HG03378 (cell line): Measurements from ENCODE around the gene DHRS13.

ENCODE experiments used
- ATAC-seq: cut with Tn5 transposase; IDR thresholded peaks from one replicate; pipeline ENCODE4 v1.9.1; 2021; ENCODE audit warnings: mild to moderate bottlenecking, moderate library complexity; ENCODE audit not compliant: unreplicated experiment

DHRS13 gene

GRCh38 chr17:28902819-28903545 lies at the start of gene DHRS13:
Gene DHRS13 (minus strand): TSS chr17:28903079. CDS start chr17:28902944, 135 bp downstream.
- peak; percentile 69 for ATAC-seq

- peak; percentile 68 for ATAC-seq
Observed at GRCh38 chr17:28951991-28952975, 49.4 kb upstream of the DHRS13 start.

- peak; percentile 59 for ATAC-seq
Observed at GRCh38 chr17:28951428-28951990, 48.6 kb upstream of the DHRS13 start, which contains the start of gene PHF12. Gene PHF12 (minus strand): TSS chr17:28951518. CDS start chr17:28950960, 558 bp downstream.

- no peak for ATAC-seq
Observed at GRCh38 chr17:28950752-28951427, 48.0 kb upstream of the DHRS13 start.

- ATAC-seq: no peak
Observed at GRCh38 chr17:28950017-28950751, 47.3 kb upstream of the DHRS13 start.

GRCh38 chr17:28949185-28950016 lies 46.5 kb upstream of the DHRS13 start:
- no peak for ATAC-seq

GRCh38 chr17:28948873-28949184 lies 46.0 kb upstream of the DHRS13 start:
- ATAC-seq: no peak

GRCh38 chr17:28948342-28948741 lies 45.5 kb upstream of the DHRS13 start:
- ATAC-seq: no peak

- no peak for ATAC-seq
Observed at GRCh38 chr17:28947639-28948038, 44.8 kb upstream of the DHRS13 start.

GRCh38 chr17:28946239-28946638 lies 43.4 kb upstream of the DHRS13 start:
- ATAC-seq: no peak

GRCh38 chr17:28944862-28945741 lies 42.2 kb upstream of the DHRS13 start:
- ATAC-seq: no peak

- ATAC-seq: no peak
Observed at GRCh38 chr17:28944343-28944742, 41.5 kb upstream of the DHRS13 start.

- no peak for ATAC-seq
Observed at GRCh38 chr17:28942925-28943324, 40.0 kb upstream of the DHRS13 start.

- no peak for ATAC-seq
Observed at GRCh38 chr17:28941251-28941650, 38.4 kb upstream of the DHRS13 start.

GRCh38 chr17:28940675-28941074 lies 37.8 kb upstream of the DHRS13 start:
- no peak for ATAC-seq

- ATAC-seq: no peak
Observed at GRCh38 chr17:28940142-28940541, 37.3 kb upstream of the DHRS13 start.

GRCh38 chr17:28938552-28938951 lies 35.7 kb upstream of the DHRS13 start:
- no peak for ATAC-seq

GRCh38 chr17:28937044-28937729 lies 34.3 kb upstream of the DHRS13 start:
- ATAC-seq: no peak
